H1 (cell line): Measurements from ENCODE around the gene MPV17L. TPM values are rescaled to one million over a fixed set of nuclear protein-coding genes. Genes with fewer than 3 reads are reported as not detected.

Experiments
- CTCF ChIA-PET: fragments of 300-600 bp; sonication (Branson Sonifier 250); formaldehyde crosslinking; loops from one replicate; lab custom pipeline; 2021; ENCODE audit not compliant: partially characterized antibody; lab: Charles Lee
- POLR2A ChIA-PET: fragments of 300-600 bp; sonication (Branson Sonifier 250); formaldehyde crosslinking; loops from one replicate; lab custom pipeline; 2021; ENCODE audit warnings: inconsistent platforms; ENCODE audit not compliant: partially characterized antibody; lab: Charles Lee
- DNase-seq, 2 experiments: peaks; one replicate each; pipeline versions ENCODE4 v3.0.0 to v3.0.0-alpha.2; 2010 to 2022; ENCODE audit warnings: low spot score in 2 of 2, low read depth in 1 of 2, mixed read lengths in 1 of 2
- FAIRE-seq: peaks from 2 replicates; lab custom pipeline; 2011; peaks lifted over from hg19 to GRCh38; lab: Jason Lieb, UNC
- H2AFZ ChIP-seq: 2 replicates; pipeline ENCODE4 v1.8.1; 2012; ENCODE audit warnings: low read length, inconsistent platforms
- H2AK5ac ChIP-seq: 2 replicates; pipeline ENCODE4 v1.6.1; 2013; ENCODE audit warnings: low read depth, low read length
- H2BK120ac ChIP-seq: replicated peaks from 2 replicates; pipeline ENCODE3; 2013; ENCODE audit warnings: low read depth, low read length, inconsistent platforms
- H2BK12ac ChIP-seq: 2 replicates; pipeline ENCODE4 v1.6.1; 2013; ENCODE audit warnings: low read depth, low read length
- H2BK15ac ChIP-seq: 2 replicates; pipeline ENCODE4 v1.6.1; 2013; ENCODE audit warnings: low read length
- H2BK20ac ChIP-seq: 2 replicates; pipeline ENCODE4 v1.6.1; 2013; ENCODE audit warnings: low read length
- H2BK5ac ChIP-seq: 2 replicates; pipeline ENCODE4 v1.6.1; 2013; ENCODE audit warnings: low read depth, low read length
- H3K14ac ChIP-seq: 2 replicates; pipeline ENCODE4 v1.6.1; 2013; ENCODE audit warnings: inconsistent platforms; ENCODE audit not compliant: insufficient read length
- H3K18ac ChIP-seq: 2 replicates; pipeline ENCODE4 v1.6.1; 2013; ENCODE audit warnings: low read length; ENCODE audit errors: extremely low read depth
- H3K23ac ChIP-seq: 2 replicates; pipeline ENCODE4 v1.6.1; 2013; ENCODE audit warnings: inconsistent platforms; ENCODE audit not compliant: insufficient read length
- H3K23me2 ChIP-seq: 2 replicates; pipeline ENCODE4 v1.6.1; 2013; ENCODE audit warnings: low read depth, low read length
- H3K27ac ChIP-seq: 2 replicates; pipeline ENCODE4 v1.6.1; 2011; ENCODE audit warnings: low read depth, low read length, inconsistent platforms
- H3K27me3 ChIP-seq, 4 experiments: replicated peaks in 1 of 4; 1 replicate in 1 of 4; 2 replicates in 3 of 4; pipeline versions ENCODE4 v1.6.1 to v1.8.1; 2011 to 2013; ENCODE audit warnings: low read length in 3 of 4, mild to moderate bottlenecking in 3 of 4, inconsistent platforms in 2 of 4, mixed read lengths in 2 of 4, moderate library complexity in 1 of 4; ENCODE audit not compliant: control insufficient read depth in 3 of 4, insufficient read depth in 3 of 4; ENCODE audit errors: extremely low read depth in 1 of 4
- H3K36me3 ChIP-seq, 4 experiments: 2 replicates each; pipeline versions ENCODE4 v1.6.1 to v1.8.1; 2011 to 2013; ENCODE audit warnings: mild to moderate bottlenecking in 4 of 4, low read length in 3 of 4, moderate library complexity in 2 of 4, control low read depth in 1 of 4, inconsistent platforms in 1 of 4; ENCODE audit not compliant: insufficient read depth in 4 of 4, control insufficient read depth in 2 of 4
- H3K4ac ChIP-seq: replicated peaks from 2 replicates; pipeline ENCODE3; 2013; ENCODE audit warnings: low read length, low read depth, mixed read lengths, inconsistent platforms; ENCODE audit not compliant: insufficient read length
- H3K4me1 ChIP-seq, 4 experiments: replicated peaks in 1 of 4; 1 replicate in 1 of 4; 2 replicates in 3 of 4; pipeline versions ENCODE4 v1.6.1 to v1.8.1; 2011 to 2013; ENCODE audit warnings: low read length in 3 of 4, inconsistent platforms in 2 of 4, mixed read lengths in 1 of 4; ENCODE audit not compliant: insufficient read depth in 4 of 4, control insufficient read depth in 3 of 4
- H3K4me2 ChIP-seq, 2 experiments: 2 replicates each; pipeline versions ENCODE4 v1.6.1 to v1.8.1; 2011 to 2013; ENCODE audit warnings: low read depth in 2 of 2, low read length in 2 of 2, control low read depth in 1 of 2, inconsistent platforms in 1 of 2, mild to moderate bottlenecking in 1 of 2; ENCODE audit not compliant: insufficient read depth in 1 of 2
- H3K4me3 ChIP-seq, 4 experiments: fragments of 200-600, 300-600 bp in 1 of 4; sonication (generic), shearing (Covaris generic), sonication (Bioruptor Twin) in 1 of 4; 2 replicates each; pipeline versions ENCODE4 v1.5.1 to v1.8.1; 2011 to 2016; ENCODE audit warnings: low read length in 4 of 4, low read depth in 3 of 4, control low read depth in 2 of 4, inconsistent platforms in 2 of 4, mild to moderate bottlenecking in 2 of 4, mixed read lengths in 1 of 4, moderate library complexity in 1 of 4; ENCODE audit not compliant: insufficient read depth in 2 of 4; ENCODE audit errors: extremely low read depth in 1 of 4
- H3K56ac ChIP-seq: replicated peaks from 2 replicates; pipeline ENCODE3; 2013; ENCODE audit warnings: low read depth, mild to moderate bottlenecking, mixed read lengths, low read length, inconsistent platforms; ENCODE audit not compliant: insufficient read length
- H3K79me1 ChIP-seq: 2 replicates; pipeline ENCODE4 v1.6.1; 2013; ENCODE audit warnings: low read depth, low read length, control low read depth
- H3K79me2 ChIP-seq, 2 experiments: 2 replicates each; pipeline versions ENCODE4 v1.6.1 to v1.8.1; 2012 to 2013; ENCODE audit warnings: low read length in 2 of 2, mild to moderate bottlenecking in 2 of 2, inconsistent platforms in 1 of 2; ENCODE audit not compliant: insufficient read depth in 2 of 2, control insufficient read depth in 1 of 2
- H3K9ac ChIP-seq, 4 experiments: replicated peaks in 1 of 4; 1 replicate in 1 of 4; 2 replicates in 3 of 4; pipeline versions ENCODE4 v1.6.1 to v1.8.1; 2011 to 2013; ENCODE audit warnings: low read depth in 3 of 4, low read length in 3 of 4, control low read depth in 2 of 4, mild to moderate bottlenecking in 2 of 4, moderate library complexity in 2 of 4, inconsistent platforms in 1 of 4; ENCODE audit errors: extremely low read depth in 1 of 4
- H3K9me3 ChIP-seq, 2 experiments: 2 replicates each; pipeline versions ENCODE4 v1.6.1 to v1.8.1; 2012 to 2013; ENCODE audit warnings: mild to moderate bottlenecking in 2 of 2, moderate library complexity in 2 of 2, control low read depth in 1 of 2, inconsistent platforms in 1 of 2, low read depth in 1 of 2, low read length in 1 of 2, mixed read lengths in 1 of 2; ENCODE audit not compliant: insufficient read depth in 2 of 2
- H4K20me1 ChIP-seq, 2 experiments: replicated peaks in 1 of 2; 2 replicates each; pipeline versions ENCODE3 to v1.8.1; 2011 to 2013; ENCODE audit warnings: inconsistent platforms in 2 of 2, low read length in 2 of 2, mild to moderate bottlenecking in 1 of 2; ENCODE audit not compliant: insufficient read depth in 2 of 2, control insufficient read depth in 1 of 2
- H4K5ac ChIP-seq: 2 replicates; pipeline ENCODE4 v1.6.1; 2013; ENCODE audit warnings: low read length, low read depth, mixed read lengths, inconsistent platforms; ENCODE audit not compliant: insufficient read length
- H4K8ac ChIP-seq: 2 replicates; pipeline ENCODE4 v1.8.0; 2013; ENCODE audit warnings: mild to moderate bottlenecking, moderate library complexity, low read length, inconsistent platforms; ENCODE audit not compliant: insufficient read depth; ENCODE audit errors: extremely low read depth
- H4K91ac ChIP-seq: replicated peaks from 2 replicates; pipeline ENCODE3; 2013; ENCODE audit warnings: low read length, mixed read lengths, inconsistent platforms; ENCODE audit not compliant: insufficient read length
- WGBS, 2 experiments: shearing (Covaris generic) in 1 of 2; methylation state at CpG; one replicate each; pipeline versions ENCODE4 v1.1.6 to v1.1.7; 2013 to 2015; ENCODE audit warnings: low lambda C conversion rate in 2 of 2, mixed read lengths in 2 of 2, inconsistent platforms in 1 of 2, low coverage in 1 of 2, missing lambda C conversion rate in 1 of 2; ENCODE audit not compliant: insufficient replicate concordance in 2 of 2, insufficient coverage in 1 of 2, insufficient read length in 1 of 2; ENCODE audit errors: extremely low coverage in 1 of 2, missing lambda C conversion rate in 1 of 2; 5-methylcytosine and 5-hydroxymethylcytosine counted together
- polyA plus RNA-seq, 7 experiments: library from polyadenylated mRNA; depleted of rRNA in 3 of 7; stranded (reverse) in 5 of 7; unstranded in 2 of 7; fragments of >200 nt in 5 of 7; fragments of 200-250 nt in 2 of 7; gene quantifications; 1 replicate in 5 of 7; 2 replicates in 1 of 7; 4 replicates in 1 of 7; pipeline versions ENCODE4 v1.2.1 to v1.2.3, GENCODE V29; 2011 to 2013; ENCODE audit warnings: missing spikeins in 2 of 7, mixed read lengths in 2 of 7
- total RNA-seq: library from RNA; stranded (reverse); fragmentation: NEBNext Ultra II Directional; extraction: Animal tissue kit (Norgen Biotek cat#: 25700); gene quantifications from 2 replicates; pipeline ENCODE4 v1.2.1, GENCODE V29; 2021

Gene MPV17L
- total and polyA plus RNA-seq, 2 of the 8 experiments (the other 6 are each of a cell fraction or from before 2014, with no cell fraction given), result 6.7 to 8.2 TPM

GRCh38 chr16:15440852-15441251 is 45.3 kb downstream of the MPV17L start:
- FAIRE-seq, result no peak

More at GRCh38 chr16:15440852-15441251, 45.3 kb downstream of the MPV17L start:
- CTCF ChIA-PET, result interaction anchor here (0.8 kb wide), 1 partner anchor 69 kb away, joined by 3 read pairs; no protein-coding TSS in a partner anchor
- POLR2A ChIA-PET, result no interaction called here
- Histone ChIP-seq H3K27me3 (peaks cover 0 to 1% (median 0%) of the 10 kb centered on the region in 4 experiments; a peak in 1 of 7 replicates), H3K4me3 (no peak overlapping the region), H4K20me1 (peaks cover 1 to 2% of the 10 kb centered on the region in 2 experiments), H3K14ac (no peak overlapping the region), H2BK20ac (no peak overlapping the region), H3K79me1 (no peaks in the 10 kb centered on the region), H3K23me2 (no peaks in the 10 kb centered on the region), H3K4me2 (no peak overlapping the region), H2AK5ac (no peak overlapping the region), H3K4me1 (no peaks in the 10 kb centered on the region), H4K91ac (no peak overlapping the region), H2BK120ac (no peak overlapping the region), H2BK15ac (no peak overlapping the region), H3K18ac (no peak overlapping the region), H4K5ac (no peak overlapping the region), H2AFZ (no peak overlapping the region), H2BK12ac (no peak overlapping the region), H3K4ac (no peak overlapping the region), H3K9ac (no peak overlapping the region), H3K56ac (no peak overlapping the region), H3K23ac (no peak overlapping the region), H4K8ac (no peak overlapping the region), H3K27ac (no peak overlapping the region), H2BK5ac (no peak overlapping the region), H3K79me2 (peaks cover 0 to 13% of the 10 kb centered on the region in 2 experiments; a peak in 1 of 4 replicates), H3K9me3 (no peaks in the 10 kb centered on the region), H3K36me3 (no peaks in the 10 kb centered on the region)
- WGBS, 2 experiments, result 89% methylated on average over 3 of the region's 3 CpGs; no CpG with 5 or more reads in 1 of the 2 experiments
- no peak for DNase-seq
